H1 (cell line): Measurements from ENCODE around the gene TEX264. TPM values are rescaled to one million over a fixed set of nuclear protein-coding genes. Genes with fewer than 3 reads are reported as not detected.

ENCODE experiments used
- BCL11A ChIP-seq, 2 experiments: IDR thresholded peaks; one replicate each; pipeline ENCODE4 v1.6.1; 2011; ENCODE audit warnings: low read depth in 2 of 2, low read length in 2 of 2, mild to moderate bottlenecking in 2 of 2
- JUN ChIP-seq: IDR thresholded peaks from 2 replicates; pipeline ENCODE4 v1.6.1; 2011; ENCODE audit warnings: low read depth, mild to moderate bottlenecking, improper control_type of control experiment, low read length
- POU5F1 ChIP-seq: IDR thresholded peaks from 2 replicates; pipeline ENCODE4 v1.6.1; 2011; ENCODE audit warnings: low read depth, mild to moderate bottlenecking, low read length, moderate library complexity
- RFX5 ChIP-seq: IDR thresholded peaks from 2 replicates; pipeline ENCODE4 v1.6.1; 2011; ENCODE audit warnings: low read depth, low read length, improper control_type of control experiment, borderline replicate concordance
- SIX5 ChIP-seq: IDR thresholded peaks from 2 replicates; pipeline ENCODE4 v1.6.1; 2011; ENCODE audit warnings: mild to moderate bottlenecking, low read depth, low read length
- polyA plus RNA-seq, 7 experiments: library from polyadenylated mRNA; depleted of rRNA in 3 of 7; stranded (reverse) in 5 of 7; unstranded in 2 of 7; fragments of >200 nt in 5 of 7; fragments of 200-250 nt in 2 of 7; gene quantifications; 1 replicate in 5 of 7; 2 replicates in 1 of 7; 4 replicates in 1 of 7; pipeline versions ENCODE4 v1.2.1 to v1.2.3, GENCODE V29; 2011 to 2013; ENCODE audit warnings: missing spikeins in 2 of 7, mixed read lengths in 2 of 7
- total RNA-seq: library from RNA; stranded (reverse); fragmentation: NEBNext Ultra II Directional; extraction: Animal tissue kit (Norgen Biotek cat#: 25700); gene quantifications from 2 replicates; pipeline ENCODE4 v1.2.1, GENCODE V29; 2021
- TF ChIP-seq, protein P1 (sequence below): IDR thresholded peaks from 2 replicates; pipeline ENCODE4 v1.6.1; 2012; ENCODE audit warnings: low read length, inconsistent platforms

Gene TEX264
- total and polyA plus RNA-seq, 2 of the 8 experiments (the other 6 are each of a cell fraction or from before 2014, with no cell fraction given) = 11.2 to 35.6 TPM

DNA sequence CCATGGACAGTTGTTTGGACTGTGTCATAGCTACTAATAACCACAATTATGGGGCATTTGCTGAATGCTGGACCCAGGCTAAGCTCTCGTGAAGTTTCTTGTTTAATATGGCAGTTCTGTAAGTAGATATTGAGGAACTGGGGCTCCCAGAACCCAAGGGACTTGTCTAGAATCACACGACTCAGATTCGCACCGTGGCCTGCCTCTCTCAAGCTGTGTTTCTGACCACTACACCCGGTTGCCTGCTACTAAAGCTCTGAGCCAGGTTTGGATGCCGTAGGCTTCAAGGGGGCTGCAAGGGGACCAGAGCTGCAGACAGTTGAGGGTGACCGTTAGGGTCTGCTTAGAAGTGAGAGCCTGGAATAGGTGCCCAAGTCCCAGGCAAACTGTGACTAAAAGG lies 11.5 kb downstream of the TEX264 start (continued):
- TF ChIP-seq, protein P1, sequence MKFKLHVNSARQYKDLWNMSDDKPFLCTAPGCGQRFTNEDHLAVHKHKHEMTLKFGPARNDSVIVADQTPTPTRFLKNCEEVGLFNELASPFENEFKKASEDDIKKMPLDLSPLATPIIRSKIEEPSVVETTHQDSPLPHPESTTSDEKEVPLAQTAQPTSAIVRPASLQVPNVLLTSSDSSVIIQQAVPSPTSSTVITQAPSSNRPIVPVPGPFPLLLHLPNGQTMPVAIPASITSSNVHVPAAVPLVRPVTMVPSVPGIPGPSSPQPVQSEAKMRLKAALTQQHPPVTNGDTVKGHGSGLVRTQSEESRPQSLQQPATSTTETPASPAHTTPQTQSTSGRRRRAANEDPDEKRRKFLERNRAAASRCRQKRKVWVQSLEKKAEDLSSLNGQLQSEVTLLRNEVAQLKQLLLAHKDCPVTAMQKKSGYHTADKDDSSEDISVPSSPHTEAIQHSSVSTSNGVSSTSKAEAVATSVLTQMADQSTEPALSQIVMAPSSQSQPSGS = no peak
- TF ChIP-seq SIX5 (no peak), JUN (no peak), BCL11A (IDR thresholded peaks at IDR 0.05; ENCODE audit: low read depth in 2 of 2, low read length in 2 of 2) (no peak), RFX5 (no peak), POU5F1 (no peak)
